ENCODE measurements around the gene SLC27A3.

SLC27A3 gene

GRCh38 chr1:153800516-153800915, 25.3 kb downstream of the SLC27A3 start:
- DNase-seq: no peak

- no peak for DNase-seq
Measured at GRCh38 chr1:153801028-153801625, 25.9 kb downstream of the SLC27A3 start.

GRCh38 chr1:153801786-153802697, 26.8 kb downstream of the SLC27A3 start:
- no peak for DNase-seq

GRCh38 chr1:153803470-153804056, 28.4 kb downstream of the SLC27A3 start:
- DNase-seq: no peak

GRCh38 chr1:153804112-153804511, 28.9 kb downstream of the SLC27A3 start:
- DNase-seq: no peak

GRCh38 chr1:153805042-153805745, 30.0 kb downstream of the SLC27A3 start:
- DNase-seq: peak; percentile 68 to 77

GRCh38 chr1:153805886-153806719, 30.9 kb downstream of the SLC27A3 start:
- DNase-seq: no peak

- no peak for DNase-seq
Measured at GRCh38 chr1:153816283-153816889, 41.2 kb downstream of the SLC27A3 start.

- DNase-seq: no peak
Measured at GRCh38 chr1:153818876-153819275, 43.7 kb downstream of the SLC27A3 start.

- DNase-seq: no peak
Measured at GRCh38 chr1:153827168-153827964, 52.2 kb downstream of the SLC27A3 start.

Measured in activated CD4-positive, alpha-beta T cell treated with anti-CD3 and anti-CD28 coated beads, Interleukin-2, amount 50 U/mL, for 48 hours (primary cell).